LNCaP clone FGC (cell line): ENCODE measurements around the gene CD28.

ENCODE experiments used
- DNase-seq: peaks from one replicate; pipeline ENCODE4 v3.0.0-alpha.2; 2011; ENCODE audit warnings: low read depth
- H3K4me3 ChIP-seq: 2 replicates; pipeline ENCODE4 v1.5.1; 2011; ENCODE audit warnings: mild to moderate bottlenecking, low read depth, low read length, control low read depth
- TF ChIP-seq, protein P1 (sequence below): IDR thresholded peaks from 2 replicates; pipeline ENCODE4 v1.5.1; 2012; ENCODE audit warnings: mild to moderate bottlenecking; ENCODE audit not compliant: control insufficient read depth, insufficient read depth; ENCODE audit errors: extremely low read depth

The CD28 gene

DNA sequence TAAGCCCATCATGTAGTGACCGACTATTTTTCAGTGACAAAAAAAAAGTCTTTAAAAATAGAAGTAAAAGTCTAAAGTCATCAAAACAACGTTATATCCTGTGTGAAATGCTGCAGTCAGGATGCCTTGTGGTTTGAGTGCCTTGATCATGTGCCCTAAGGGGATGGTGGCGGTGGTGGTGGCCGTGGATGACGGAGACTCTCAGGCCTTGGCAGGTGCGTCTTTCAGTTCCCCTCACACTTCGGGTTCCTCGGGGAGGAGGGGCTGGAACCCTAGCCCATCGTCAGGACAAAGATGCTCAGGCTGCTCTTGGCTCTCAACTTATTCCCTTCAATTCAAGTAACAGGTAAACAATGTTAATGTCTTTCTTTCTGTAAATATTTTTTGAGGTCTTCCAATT lies at the start of gene CD28:
CD28 (plus strand) TSS at position 237 of the 400 bp plus-strand sequence; CDS start at position 295, 58 bp downstream.
- TF ChIP-seq, protein P1, sequence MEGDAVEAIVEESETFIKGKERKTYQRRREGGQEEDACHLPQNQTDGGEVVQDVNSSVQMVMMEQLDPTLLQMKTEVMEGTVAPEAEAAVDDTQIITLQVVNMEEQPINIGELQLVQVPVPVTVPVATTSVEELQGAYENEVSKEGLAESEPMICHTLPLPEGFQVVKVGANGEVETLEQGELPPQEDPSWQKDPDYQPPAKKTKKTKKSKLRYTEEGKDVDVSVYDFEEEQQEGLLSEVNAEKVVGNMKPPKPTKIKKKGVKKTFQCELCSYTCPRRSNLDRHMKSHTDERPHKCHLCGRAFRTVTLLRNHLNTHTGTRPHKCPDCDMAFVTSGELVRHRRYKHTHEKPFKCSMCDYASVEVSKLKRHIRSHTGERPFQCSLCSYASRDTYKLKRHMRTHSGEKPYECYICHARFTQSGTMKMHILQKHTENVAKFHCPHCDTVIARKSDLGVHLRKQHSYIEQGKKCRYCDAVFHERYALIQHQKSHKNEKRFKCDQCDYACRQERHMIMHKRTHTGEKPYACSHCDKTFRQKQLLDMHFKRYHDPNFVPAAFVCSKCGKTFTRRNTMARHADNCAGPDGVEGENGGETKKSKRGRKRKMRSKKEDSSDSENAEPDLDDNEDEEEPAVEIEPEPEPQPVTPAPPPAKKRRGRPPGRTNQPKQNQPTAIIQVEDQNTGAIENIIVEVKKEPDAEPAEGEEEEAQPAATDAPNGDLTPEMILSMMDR: no peak
- no peak within 1 kb of the TSS for H3K4me3 ChIP-seq
- no peak for DNase-seq

DNA sequence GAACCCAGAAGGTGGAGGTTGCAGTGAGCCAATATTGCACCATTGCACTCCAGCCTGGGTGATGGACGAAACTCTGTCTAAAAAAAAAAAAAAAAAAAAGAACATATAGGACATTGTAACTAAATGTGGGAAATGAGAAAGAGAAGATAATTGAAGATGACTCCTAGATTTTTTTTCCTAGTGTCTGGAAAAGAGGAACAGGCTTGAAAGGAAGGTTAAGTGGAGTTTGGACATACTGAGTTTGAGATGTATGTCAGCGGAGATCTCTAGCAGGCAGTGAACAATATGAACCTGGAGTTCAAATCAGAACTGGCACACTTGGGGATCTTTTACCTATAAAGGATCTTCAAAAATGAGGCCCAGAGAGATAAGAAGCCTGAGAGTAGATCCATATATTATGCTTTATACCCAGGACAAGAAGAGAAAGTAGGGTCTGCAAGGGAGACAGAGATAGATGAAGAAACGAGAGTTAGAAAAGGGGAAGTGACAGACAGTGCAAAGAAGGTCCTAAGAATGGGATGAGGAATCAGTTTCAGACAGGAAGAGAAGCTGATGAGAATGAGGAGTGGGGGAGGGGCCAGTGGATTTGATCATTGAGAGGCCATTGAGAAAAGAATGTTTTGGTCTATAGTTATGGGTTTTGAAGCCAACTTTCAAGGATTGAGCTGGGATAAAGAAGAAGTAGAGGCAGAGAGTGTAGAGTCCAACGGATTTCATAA lies 46.9 kb upstream of the CD28 start:
- TF ChIP-seq, protein P1: no peak
- DNase-seq: no peak
- no peak overlapping the region for H3K4me3 ChIP-seq

DNA sequence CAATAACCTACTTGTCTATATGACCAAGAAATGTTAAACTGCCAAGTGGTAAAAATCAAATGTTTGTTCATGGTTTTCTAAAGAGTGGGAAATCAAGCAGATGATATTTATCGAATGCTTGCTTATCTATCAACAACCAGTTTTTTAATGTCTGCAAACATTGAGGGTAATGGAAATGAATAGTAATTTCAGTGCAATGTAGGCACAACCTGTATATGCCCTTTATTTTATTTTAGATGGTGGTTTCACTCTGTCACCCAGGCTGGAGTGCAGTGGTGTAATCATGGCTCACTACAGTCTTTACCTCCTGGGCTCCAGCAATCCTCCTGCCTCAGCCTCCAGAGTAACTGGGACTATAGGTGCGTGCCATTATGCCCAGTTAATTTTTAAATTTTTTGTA lies 46.0 kb upstream of the CD28 start:
- H3K4me3 ChIP-seq: no peak overlapping the region
- DNase-seq: no peak
- TF ChIP-seq, protein P1: no peak

DNA sequence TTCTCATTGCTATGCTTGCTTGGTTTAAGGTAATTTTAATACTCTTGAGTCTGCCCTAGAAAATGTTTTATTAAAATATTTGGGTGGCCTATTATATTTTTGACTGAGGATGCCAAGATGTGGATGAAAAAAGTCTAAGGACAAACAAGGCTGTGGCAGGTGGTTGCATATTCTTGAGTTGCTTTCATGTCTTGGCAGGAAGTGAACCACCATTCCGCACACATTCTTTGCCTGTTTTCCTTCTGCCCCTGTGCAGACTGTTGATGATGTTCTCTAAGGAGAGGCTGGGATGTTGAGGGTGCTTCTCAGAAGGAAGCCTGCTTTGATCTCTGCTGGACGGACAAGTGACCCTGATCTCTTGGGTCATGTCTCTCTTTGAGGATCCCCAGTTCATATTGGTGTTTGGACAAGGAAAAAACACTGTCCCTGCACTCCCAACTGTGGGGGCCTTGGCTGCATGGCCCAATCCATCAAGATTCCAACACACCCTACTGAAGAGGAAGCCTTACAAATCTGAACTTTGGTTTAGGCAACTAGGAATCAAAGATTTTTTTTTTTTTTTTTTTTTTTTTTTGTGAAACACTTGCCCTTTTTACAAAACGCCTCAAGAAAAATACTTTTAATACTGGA lies 45.0 kb upstream of the CD28 start:
- no peak for DNase-seq
- TF ChIP-seq, protein P1: no peak

DNA sequence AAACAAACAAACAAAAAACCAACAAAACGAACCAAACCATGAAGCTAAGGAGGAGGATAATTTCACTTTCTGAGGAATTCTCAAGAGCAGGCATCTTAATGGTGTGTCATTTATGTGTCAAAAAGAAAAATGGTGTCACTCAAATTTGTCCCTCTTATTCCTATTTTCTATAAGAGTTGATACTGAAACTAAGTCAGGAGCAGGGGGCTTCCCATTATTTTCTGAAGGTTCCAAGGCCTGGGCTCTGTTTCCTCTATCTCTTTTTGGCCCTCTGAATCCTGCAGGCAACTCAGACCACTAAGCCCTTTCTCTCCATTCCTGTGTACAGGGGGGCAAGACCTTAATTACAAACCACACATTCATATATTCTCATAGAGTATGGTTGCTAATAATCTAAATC lies 44.0 kb upstream of the CD28 start:
- no peak for DNase-seq
- TF ChIP-seq, protein P1: no peak
- H3K4me3 ChIP-seq: no peak overlapping the region

More for the DNA sequence above, 45.0 kb upstream of the CD28 start:
- H3K4me3 ChIP-seq: no peak overlapping the region

DNA sequence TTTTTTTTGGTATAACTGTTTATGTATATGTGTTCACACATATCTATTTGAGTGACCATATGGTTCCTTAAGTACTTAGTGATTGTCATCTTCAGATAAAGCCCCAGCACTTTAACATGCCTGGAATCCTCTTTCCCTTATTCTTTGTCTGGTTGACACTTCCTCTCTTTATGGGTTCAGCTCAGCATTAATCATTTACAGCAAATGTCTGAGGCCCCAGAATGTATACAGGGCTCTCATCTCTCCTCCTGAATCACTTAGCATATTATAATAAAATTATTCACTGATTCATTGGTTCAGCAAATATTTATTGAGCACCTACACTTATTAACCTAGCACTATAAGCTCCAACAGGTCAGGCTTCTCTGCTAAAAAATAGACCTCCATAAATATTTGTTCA lies 43.5 kb upstream of the CD28 start:
- no peak overlapping the region for H3K4me3 ChIP-seq
- DNase-seq: no peak
- TF ChIP-seq, protein P1: no peak
